Measurements from ENCODE around the gene RSRC1.

GRCh38 chr3:158494673-158495072 lies 384.8 kb downstream of the RSRC1 start:
- TF ChIP-seq CTCF (conservative IDR thresholded peaks at IDR 0.05) (no peak), EZH2 (IDR thresholded peaks at IDR 0.05; ENCODE audit: low read depth) (no peak)

All from PC-9 (cell line).